HepG2 (cell line): ENCODE data around the gene DZANK1. TPM values are rescaled to one million over a fixed set of nuclear protein-coding genes. Genes with fewer than 3 reads are reported as not detected.
A peak's percentile ranks its signal among the peaks of the same experiment; 100 is the strongest.

Source experiments
- CBX5 ChIP-seq: sonication (generic); formaldehyde crosslinking; IDR thresholded peaks from 2 replicates; pipeline ENCODE4 v1.4.0; 2020; ENCODE audit warnings: missing genetic modification reagents, borderline replicate concordance
- HIVEP1 ChIP-seq: sonication (generic); formaldehyde crosslinking; IDR thresholded peaks from 2 replicates; pipeline ENCODE4 v1.4.0; 2020; ENCODE audit warnings: mild to moderate bottlenecking, missing genetic modification reagents
- HNF4G ChIP-seq, 2 experiments: sonication (generic) in 1 of 2; formaldehyde crosslinking in 1 of 2; IDR thresholded peaks; 2 replicates each; pipeline versions ENCODE4 v1.4.0 to v1.6.1; 2011 to 2020; ENCODE audit warnings: borderline replicate concordance in 2 of 2, low read depth in 2 of 2, mild to moderate bottlenecking in 2 of 2, low read length in 1 of 2, missing genetic modification reagents in 1 of 2, moderate library complexity in 1 of 2
- MED13 ChIP-seq: sonication (generic); formaldehyde crosslinking; IDR thresholded peaks from 2 replicates; pipeline ENCODE4 v1.5.0; 2020; ENCODE audit warnings: missing genetic modification reagents
- MIER2 ChIP-seq: IDR thresholded peaks from 2 replicates; pipeline ENCODE4 v1.6.1; 2016; ENCODE audit warnings: missing biosample characterization, missing genetic modification reagents
- RBFOX2 ChIP-seq: fragments of 200-400 bp; formaldehyde crosslinking; IDR thresholded peaks from 2 replicates; pipeline ENCODE4 v1.6.1; 2017; ENCODE audit warnings: low read depth, mild to moderate bottlenecking, low read length
- STAG1 ChIP-seq: sonication (generic); formaldehyde crosslinking; IDR thresholded peaks from 2 replicates; pipeline ENCODE4 v1.4.0; 2020; ENCODE audit warnings: missing genetic modification reagents
- ZEB1 ChIP-seq: IDR thresholded peaks from 2 replicates; pipeline ENCODE4 v1.6.1; 2012; ENCODE audit warnings: mild to moderate bottlenecking, low read depth, inconsistent platforms; ENCODE audit not compliant: insufficient replicate concordance
- ZFP36L2 ChIP-seq: sonication (generic); formaldehyde crosslinking; IDR thresholded peaks from 2 replicates; pipeline ENCODE4 v1.4.0; 2020; ENCODE audit warnings: missing genetic modification reagents
- ZKSCAN8 ChIP-seq: IDR thresholded peaks from 2 replicates; pipeline ENCODE4 v1.6.1; 2016; ENCODE audit warnings: borderline replicate concordance, missing genetic modification reagents, missing compliant biosample characterization
- ZNF335 ChIP-seq: sonication (generic); formaldehyde crosslinking; IDR thresholded peaks from 2 replicates; pipeline ENCODE4 v1.4.0; 2020; ENCODE audit warnings: missing genetic modification reagents
- ZNF431 ChIP-seq: sonication (generic); formaldehyde crosslinking; IDR thresholded peaks from 2 replicates; pipeline ENCODE4 v1.9.0; 2022; ENCODE audit warnings: missing genetic modification reagents, low read depth, mild to moderate bottlenecking, borderline replicate concordance
- ZNF549 ChIP-seq: sonication (generic); formaldehyde crosslinking; IDR thresholded peaks from 2 replicates; pipeline ENCODE4 v1.5.0; 2020; ENCODE audit warnings: missing genetic modification reagents
- ZNF569 ChIP-seq: sonication (generic); formaldehyde crosslinking; IDR thresholded peaks from 2 replicates; pipeline ENCODE4 v1.5.0; 2020; ENCODE audit warnings: mild to moderate bottlenecking, missing genetic modification reagents, moderate library complexity, borderline replicate concordance
- ZNF7 ChIP-seq: IDR thresholded peaks from 2 replicates; pipeline ENCODE4 v1.6.1; 2016; ENCODE audit warnings: missing biosample characterization, missing genetic modification reagents
- ZNF720 ChIP-seq: sonication (generic); formaldehyde crosslinking; IDR thresholded peaks from 2 replicates; pipeline ENCODE4 v1.4.0; 2020; ENCODE audit warnings: missing genetic modification reagents
- polyA plus RNA-seq, 8 experiments: library from polyadenylated mRNA; depleted of rRNA in 3 of 8; stranded (reverse) in 7 of 8; unstranded in 1 of 8; fragments of >200 nt; fragmentation: Illumina TruSeq in 4 of 8; extraction: Trizol in 4 of 8; gene quantifications; 2 replicates each; pipeline versions ENCODE4 v1.2.1 to v1.2.3, GENCODE V29; 2011 to 2016; ENCODE audit warnings: low read depth in 4 of 8, missing spikeins in 1 of 8, mixed read lengths in 1 of 8; ENCODE audit not compliant: insufficient read depth in 1 of 8
- total RNA-seq, 5 experiments: library from RNA; depleted of rRNA; stranded (reverse); fragments of >200 nt; fragmentation: Illumina TruSeq; extraction: Trizol; gene quantifications; 2 replicates each; pipeline ENCODE4 v1.2.3, GENCODE V29; 2016; ENCODE audit warnings: low read depth in 1 of 5
- TF ChIP-seq, protein P1 (sequence below): sonication (generic); formaldehyde crosslinking; conservative IDR thresholded peaks from 2 replicates; pipeline ENCODE4 v1.5.0; 2020; ENCODE audit warnings: missing genetic modification reagents
- TF ChIP-seq, protein P2 (sequence below): sonication (generic); formaldehyde crosslinking; conservative IDR thresholded peaks from 2 replicates; pipeline ENCODE4 v1.4.0; 2020; ENCODE audit warnings: missing genetic modification reagents
- TF ChIP-seq, protein P3 (sequence below): IDR thresholded peaks from 2 replicates; pipeline ENCODE4 v1.6.1; 2012; ENCODE audit warnings: low read length, improper control_type of control experiment
- TF ChIP-seq, protein P4 (sequence below): IDR thresholded peaks from 2 replicates; pipeline ENCODE4 v1.6.1; 2016; ENCODE audit warnings: missing compliant biosample characterization, missing genetic modification reagents, borderline replicate concordance

The DZANK1 gene
- total and polyA plus RNA-seq, 2 of the 13 experiments (the other 11 are each of a cell fraction or from before 2014, with no cell fraction given) = 1.6 to 3.2 TPM

DNA sequence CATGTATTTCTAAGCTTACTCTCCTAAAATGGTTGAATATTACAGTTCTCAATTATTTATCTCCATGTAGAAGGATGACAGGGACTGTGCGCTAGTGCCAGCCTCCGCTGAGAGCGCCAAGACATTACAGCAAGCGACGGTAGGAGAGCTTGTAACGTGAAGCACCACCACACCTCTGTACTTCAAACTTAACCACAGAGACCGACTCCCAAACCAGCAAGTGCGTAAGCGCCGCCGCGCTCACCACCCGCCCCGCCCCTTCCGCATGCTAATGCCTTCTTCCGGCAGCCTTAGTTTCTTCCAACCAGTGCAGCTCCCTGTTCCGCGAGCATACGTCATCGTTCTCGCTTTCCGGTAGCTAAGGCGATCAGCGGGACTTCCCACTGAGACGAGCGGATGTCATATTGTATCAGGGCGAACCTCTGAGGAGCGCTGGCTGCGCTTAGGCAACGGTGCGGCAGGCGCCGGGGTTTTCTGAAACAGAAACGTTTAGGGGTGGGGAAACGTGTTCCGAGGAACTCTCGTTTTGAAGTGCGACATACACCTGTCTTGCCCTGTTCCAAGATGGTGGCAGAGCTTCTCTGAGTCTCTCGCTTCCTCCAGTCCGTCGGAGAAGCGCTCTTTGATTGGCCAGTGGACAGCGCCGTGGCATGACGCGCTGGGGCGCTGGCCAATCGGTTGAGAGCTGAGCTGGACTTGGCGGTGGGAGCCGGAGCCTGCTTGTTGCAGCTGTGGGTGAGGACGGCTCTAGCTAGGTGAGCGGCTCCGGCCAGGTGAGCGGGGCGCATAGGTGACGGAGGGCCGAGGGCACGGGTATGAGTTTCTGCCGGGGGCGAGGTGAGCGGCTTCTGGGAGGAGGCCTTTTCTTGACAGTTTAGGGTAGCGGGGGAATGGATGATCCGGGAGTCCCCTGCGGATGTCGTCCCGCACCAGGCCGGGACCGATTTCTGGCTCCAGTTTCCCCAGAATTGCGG is 40.7 kb upstream of the DZANK1 start, which contains the start of gene SEC23B (continued):
- peak; percentile 95; the same call in 1 of the 2 replicates for TF ChIP-seq ZNF335 (CRISPR knock-in tag)
- TF ChIP-seq ZNF569 = no peak
- peak; percentile 96 for TF ChIP-seq RBFOX2
- TF ChIP-seq, protein P1, sequence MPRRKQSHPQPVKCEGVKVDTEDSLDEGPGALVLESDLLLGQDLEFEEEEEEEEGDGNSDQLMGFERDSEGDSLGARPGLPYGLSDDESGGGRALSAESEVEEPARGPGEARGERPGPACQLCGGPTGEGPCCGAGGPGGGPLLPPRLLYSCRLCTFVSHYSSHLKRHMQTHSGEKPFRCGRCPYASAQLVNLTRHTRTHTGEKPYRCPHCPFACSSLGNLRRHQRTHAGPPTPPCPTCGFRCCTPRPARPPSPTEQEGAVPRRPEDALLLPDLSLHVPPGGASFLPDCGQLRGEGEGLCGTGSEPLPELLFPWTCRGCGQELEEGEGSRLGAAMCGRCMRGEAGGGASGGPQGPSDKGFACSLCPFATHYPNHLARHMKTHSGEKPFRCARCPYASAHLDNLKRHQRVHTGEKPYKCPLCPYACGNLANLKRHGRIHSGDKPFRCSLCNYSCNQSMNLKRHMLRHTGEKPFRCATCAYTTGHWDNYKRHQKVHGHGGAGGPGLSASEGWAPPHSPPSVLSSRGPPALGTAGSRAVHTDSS (CRISPR knock-in tag) = peak; percentile 70; the same call in 1 of the 2 replicates
- TF ChIP-seq, protein P2, sequence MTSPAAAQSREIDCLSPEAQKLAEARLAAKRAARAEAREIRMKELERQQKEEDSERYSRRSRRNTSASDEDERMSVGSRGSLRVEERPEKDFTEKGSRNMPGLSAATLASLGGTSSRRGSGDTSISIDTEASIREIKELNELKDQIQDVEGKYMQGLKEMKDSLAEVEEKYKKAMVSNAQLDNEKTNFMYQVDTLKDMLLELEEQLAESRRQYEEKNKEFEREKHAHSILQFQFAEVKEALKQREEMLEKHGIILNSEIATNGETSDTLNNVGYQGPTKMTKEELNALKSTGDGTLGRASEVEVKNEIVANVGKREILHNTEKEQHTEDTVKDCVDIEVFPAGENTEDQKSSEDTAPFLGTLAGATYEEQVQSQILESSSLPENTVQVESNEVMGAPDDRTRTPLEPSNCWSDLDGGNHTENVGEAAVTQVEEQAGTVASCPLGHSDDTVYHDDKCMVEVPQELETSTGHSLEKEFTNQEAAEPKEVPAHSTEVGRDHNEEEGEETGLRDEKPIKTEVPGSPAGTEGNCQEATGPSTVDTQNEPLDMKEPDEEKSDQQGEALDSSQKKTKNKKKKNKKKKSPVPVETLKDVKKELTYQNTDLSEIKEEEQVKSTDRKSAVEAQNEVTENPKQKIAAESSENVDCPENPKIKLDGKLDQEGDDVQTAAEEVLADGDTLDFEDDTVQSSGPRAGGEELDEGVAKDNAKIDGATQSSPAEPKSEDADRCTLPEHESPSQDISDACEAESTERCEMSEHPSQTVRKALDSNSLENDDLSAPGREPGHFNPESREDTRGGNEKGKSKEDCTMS (CRISPR knock-in tag) = no peak
- TF ChIP-seq CBX5 (CRISPR knock-in tag) = peak; percentile 96; the same call in 1 of the 2 replicates
- no peak; the same call in 1 of the 2 replicates for TF ChIP-seq HNF4G (IDR thresholded peaks at IDR 0.05; ENCODE audit: borderline replicate concordance, low read depth, low read length)
- peak; percentile 23; the same call in 1 of the 2 replicates for TF ChIP-seq HNF4G (CRISPR knock-in tag; IDR thresholded peaks at IDR 0.05; ENCODE audit: borderline replicate concordance, low read depth)
- peak; percentile 26 for TF ChIP-seq STAG1 (CRISPR knock-in tag)
- peak; percentile 87 for TF ChIP-seq ZKSCAN8 (CRISPR knock-in tag)
- no peak for TF ChIP-seq ZNF720 (CRISPR knock-in tag)
- no peak for TF ChIP-seq ZNF7 (CRISPR knock-in tag)
- TF ChIP-seq MIER2 (CRISPR knock-in tag) = peak; percentile 70
- TF ChIP-seq, protein P3, sequence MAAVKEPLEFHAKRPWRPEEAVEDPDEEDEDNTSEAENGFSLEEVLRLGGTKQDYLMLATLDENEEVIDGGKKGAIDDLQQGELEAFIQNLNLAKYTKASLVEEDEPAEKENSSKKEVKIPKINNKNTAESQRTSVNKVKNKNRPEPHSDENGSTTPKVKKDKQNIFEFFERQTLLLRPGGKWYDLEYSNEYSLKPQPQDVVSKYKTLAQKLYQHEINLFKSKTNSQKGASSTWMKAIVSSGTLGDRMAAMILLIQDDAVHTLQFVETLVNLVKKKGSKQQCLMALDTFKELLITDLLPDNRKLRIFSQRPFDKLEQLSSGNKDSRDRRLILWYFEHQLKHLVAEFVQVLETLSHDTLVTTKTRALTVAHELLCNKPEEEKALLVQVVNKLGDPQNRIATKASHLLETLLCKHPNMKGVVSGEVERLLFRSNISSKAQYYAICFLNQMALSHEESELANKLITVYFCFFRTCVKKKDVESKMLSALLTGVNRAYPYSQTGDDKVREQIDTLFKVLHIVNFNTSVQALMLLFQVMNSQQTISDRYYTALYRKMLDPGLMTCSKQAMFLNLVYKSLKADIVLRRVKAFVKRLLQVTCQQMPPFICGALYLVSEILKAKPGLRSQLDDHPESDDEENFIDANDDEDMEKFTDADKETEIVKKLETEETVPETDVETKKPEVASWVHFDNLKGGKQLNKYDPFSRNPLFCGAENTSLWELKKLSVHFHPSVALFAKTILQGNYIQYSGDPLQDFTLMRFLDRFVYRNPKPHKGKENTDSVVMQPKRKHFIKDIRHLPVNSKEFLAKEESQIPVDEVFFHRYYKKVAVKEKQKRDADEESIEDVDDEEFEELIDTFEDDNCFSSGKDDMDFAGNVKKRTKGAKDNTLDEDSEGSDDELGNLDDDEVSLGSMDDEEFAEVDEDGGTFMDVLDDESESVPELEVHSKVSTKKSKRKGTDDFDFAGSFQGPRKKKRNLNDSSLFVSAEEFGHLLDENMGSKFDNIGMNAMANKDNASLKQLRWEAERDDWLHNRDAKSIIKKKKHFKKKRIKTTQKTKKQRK = no peak
- TF ChIP-seq ZEB1 = peak; percentile 97
- peak; percentile 16; the same call in 1 of the 2 replicates for TF ChIP-seq MED13 (CRISPR knock-in tag)
- peak; percentile 38; the same call in 1 of the 2 replicates for TF ChIP-seq ZNF431
- peak; percentile 19; the same call in 1 of the 2 replicates for TF ChIP-seq ZFP36L2 (CRISPR knock-in tag)
- TF ChIP-seq ZNF549 (CRISPR knock-in tag) = no peak
- TF ChIP-seq, protein P4, sequence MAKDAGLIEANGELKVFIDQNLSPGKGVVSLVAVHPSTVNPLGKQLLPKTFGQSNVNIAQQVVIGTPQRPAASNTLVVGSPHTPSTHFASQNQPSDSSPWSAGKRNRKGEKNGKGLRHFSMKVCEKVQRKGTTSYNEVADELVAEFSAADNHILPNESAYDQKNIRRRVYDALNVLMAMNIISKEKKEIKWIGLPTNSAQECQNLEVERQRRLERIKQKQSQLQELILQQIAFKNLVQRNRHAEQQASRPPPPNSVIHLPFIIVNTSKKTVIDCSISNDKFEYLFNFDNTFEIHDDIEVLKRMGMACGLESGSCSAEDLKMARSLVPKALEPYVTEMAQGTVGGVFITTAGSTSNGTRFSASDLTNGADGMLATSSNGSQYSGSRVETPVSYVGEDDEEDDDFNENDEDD (CRISPR knock-in tag) = peak; percentile 58
- peak; percentile 73 for TF ChIP-seq HIVEP1 (CRISPR knock-in tag)
